H54 (cell line): Measurements from ENCODE around the gene OR8B12.

ENCODE experiments used
- DNase-seq: peaks from one replicate; pipeline ENCODE4 v3.0.0; 2011; ENCODE audit warnings: low spot score, mixed read lengths; ENCODE audit not compliant: insufficient read length
- FAIRE-seq: peaks from 3 replicates; lab custom pipeline; 2011; peaks lifted over from hg19 to GRCh38; lab: Jason Lieb, UNC
- POLR2A ChIP-seq: IDR thresholded peaks from 2 replicates; pipeline ENCODE4 v1.6.1; 2011; ENCODE audit warnings: low read depth, mild to moderate bottlenecking, low read length

OR8B12 gene, protein sequence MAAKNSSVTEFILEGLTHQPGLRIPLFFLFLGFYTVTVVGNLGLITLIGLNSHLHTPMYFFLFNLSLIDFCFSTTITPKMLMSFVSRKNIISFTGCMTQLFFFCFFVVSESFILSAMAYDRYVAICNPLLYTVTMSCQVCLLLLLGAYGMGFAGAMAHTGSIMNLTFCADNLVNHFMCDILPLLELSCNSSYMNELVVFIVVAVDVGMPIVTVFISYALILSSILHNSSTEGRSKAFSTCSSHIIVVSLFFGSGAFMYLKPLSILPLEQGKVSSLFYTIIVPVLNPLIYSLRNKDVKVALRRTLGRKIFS

GRCh38 chr11:124543554-124543953 lies at the start of gene OR8B12:
Gene OR8B12 (minus strand): TSS chr11:124543654. CDS start chr11:124543654, 0 bp downstream.
- FAIRE-seq (no peak), DNase-seq (no peak)
- no peak for TF ChIP-seq POLR2A

- TF ChIP-seq POLR2A: no peak
- DNase-seq (no peak), FAIRE-seq (no peak)
Measured at GRCh38 chr11:124592627-124593026, 49.2 kb upstream of the OR8B12 start.

DNA sequence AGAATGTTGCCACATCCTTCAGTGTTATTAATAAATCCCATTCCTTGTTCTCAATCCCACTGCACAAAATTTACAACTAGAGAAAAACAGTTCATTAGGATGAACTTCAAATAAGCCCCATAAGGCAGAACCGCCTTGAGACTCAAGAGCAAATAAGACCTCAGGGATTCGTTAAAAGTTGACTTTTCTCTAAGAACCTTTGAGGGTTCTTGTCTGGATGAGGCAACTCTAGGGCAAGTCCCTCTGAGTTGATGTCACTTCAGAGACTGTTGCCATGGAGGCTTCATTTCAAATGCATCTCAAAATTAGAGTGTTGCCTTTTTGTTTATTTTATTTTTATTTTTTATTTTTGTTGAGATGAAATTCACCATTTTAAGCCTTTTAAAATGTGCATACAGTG lies 48.0 kb upstream of the OR8B12 start:
- no peak for DNase-seq
- no peak for TF ChIP-seq POLR2A
- FAIRE-seq: no peak

GRCh38 chr11:124586238-124586860 lies 42.9 kb upstream of the OR8B12 start:
- DNase-seq: no peak
- no peak for TF ChIP-seq POLR2A
- no peak for FAIRE-seq

GRCh38 chr11:124584681-124585372 lies 41.4 kb upstream of the OR8B12 start:
- FAIRE-seq (no peak), DNase-seq (no peak)
- no peak for TF ChIP-seq POLR2A

DNA sequence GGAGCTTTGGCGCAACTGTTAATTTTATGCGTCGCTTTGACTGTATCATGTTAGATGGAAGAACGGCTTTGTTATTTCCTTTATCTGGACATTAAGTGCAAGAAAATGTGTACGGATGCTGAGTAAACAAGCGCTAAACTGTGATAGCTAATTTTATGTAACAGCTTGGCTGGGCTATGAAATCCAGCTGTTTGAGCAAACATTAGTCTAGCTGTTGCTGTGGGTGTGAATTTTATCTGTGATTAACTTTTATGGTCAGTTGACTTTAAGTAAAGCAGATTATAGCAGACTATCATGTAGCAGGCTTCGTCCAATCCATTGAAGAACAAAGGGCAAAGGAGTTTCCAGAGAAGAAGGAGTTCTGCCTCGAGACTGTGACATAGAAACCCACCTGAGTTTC lies 40.3 kb upstream of the OR8B12 start:
- TF ChIP-seq POLR2A: no peak
- DNase-seq: no peak
- FAIRE-seq: no peak

DNA sequence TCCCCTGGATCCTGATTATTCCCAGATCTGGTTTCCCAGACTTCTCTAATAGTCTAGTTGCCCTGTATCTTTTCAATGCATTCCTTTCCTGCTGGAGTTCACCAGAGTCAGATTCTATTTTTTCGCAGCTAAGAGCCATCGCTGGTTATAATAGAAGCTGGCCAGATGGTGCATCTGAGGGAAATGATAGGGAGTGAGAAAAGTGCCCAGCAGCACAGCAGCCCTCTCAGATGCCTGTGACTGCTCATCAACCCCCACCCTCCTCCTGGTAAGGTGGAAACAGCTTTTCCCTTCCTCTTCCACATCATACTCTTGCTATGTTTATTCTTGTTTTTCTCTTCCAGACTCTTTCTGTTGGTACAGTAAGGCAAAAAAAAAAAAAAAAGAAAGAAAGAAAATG lies 39.1 kb upstream of the OR8B12 start:
- FAIRE-seq: no peak
- TF ChIP-seq POLR2A: no peak
- no peak for DNase-seq

- FAIRE-seq: no peak
Measured at GRCh38 chr11:124581817-124582216, 38.4 kb upstream of the OR8B12 start.

GRCh38 chr11:124578761-124579160 lies 35.3 kb upstream of the OR8B12 start:
- no peak for FAIRE-seq
- TF ChIP-seq POLR2A: no peak
- no peak for DNase-seq

More at GRCh38 chr11:124581817-124582216, 38.4 kb upstream of the OR8B12 start:
- no peak for DNase-seq
- no peak for TF ChIP-seq POLR2A

DNA sequence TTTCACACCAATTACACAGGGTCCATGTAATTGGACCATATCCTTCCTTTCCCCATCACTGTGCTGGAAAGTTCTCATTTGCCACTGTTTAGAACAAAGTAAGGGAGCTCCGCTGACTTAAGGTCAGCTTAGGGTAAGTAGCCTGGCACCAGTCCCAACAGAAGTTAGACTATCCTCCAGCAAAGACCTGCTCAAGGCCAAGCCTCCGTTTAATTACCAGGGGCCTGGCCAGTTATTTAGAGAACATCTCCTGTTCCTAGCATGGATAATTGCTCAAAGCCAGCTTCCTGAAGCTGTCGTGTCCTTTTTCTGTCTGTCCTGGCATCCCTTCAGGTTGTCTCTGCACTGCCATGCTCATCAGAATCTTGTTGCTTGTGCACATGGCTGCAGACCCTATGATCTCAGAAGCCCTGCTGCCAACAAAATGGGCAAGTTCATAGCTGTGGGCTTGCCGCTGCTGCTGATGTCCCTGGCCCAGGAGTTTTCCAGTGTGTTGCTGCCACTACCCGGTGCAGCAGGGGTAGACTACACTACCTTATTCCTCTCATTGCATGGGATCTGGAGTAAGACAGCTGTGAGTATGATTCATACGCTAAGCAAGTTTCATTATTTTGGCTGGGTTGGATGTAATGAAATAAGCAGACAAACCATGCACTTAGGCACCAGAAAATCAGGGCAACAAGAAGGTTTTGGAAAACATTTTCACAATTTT lies 34.4 kb upstream of the OR8B12 start:
- DNase-seq (no peak), FAIRE-seq (no peak)
- no peak for TF ChIP-seq POLR2A

DNA sequence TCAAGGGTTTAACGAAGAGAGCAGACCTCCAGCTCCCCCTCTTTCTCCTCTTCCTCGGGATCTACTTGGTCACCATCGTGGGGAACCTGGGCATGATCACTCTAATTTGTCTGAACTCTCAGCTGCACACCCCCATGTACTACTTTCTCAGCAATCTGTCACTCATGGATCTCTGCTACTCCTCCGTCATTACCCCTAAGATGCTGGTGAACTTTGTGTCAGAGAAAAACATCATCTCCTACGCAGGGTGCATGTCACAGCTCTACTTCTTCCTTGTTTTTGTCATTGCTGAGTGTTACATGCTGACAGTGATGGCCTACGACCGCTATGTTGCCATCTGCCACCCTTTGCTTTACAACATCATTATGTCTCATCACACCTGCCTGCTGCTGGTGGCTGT lies 26.7 kb upstream of the OR8B12 start:
- no peak for TF ChIP-seq POLR2A
- FAIRE-seq: no peak
- no peak for DNase-seq

DNA sequence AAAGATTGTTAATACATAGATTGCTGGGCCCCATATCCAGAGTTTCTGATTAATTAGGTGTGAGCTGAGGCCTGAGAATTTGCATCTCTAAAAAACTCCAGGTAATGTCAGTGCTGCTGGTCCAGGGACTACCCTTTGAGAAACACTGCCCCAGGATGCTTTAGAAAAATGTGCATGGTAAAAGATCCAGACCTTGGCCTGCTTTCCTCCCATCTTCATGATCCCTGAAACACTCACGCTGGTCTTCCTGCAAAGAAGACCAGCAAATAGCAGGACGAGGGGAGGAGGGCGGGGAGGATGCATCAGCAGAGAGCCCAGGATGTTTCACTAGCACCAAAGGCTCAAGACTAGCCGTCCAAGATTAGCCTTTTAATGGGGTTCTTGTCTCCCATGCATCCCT lies 26.2 kb upstream of the OR8B12 start, which contains the start of gene OR8A1:
Gene OR8A1 (plus strand): TSS at position 301 of the 400 bp plus-strand sequence. CDS start 123 bp downstream, outside the sequence.
- DNase-seq (no peak), FAIRE-seq (no peak)
- no peak for TF ChIP-seq POLR2A

DNA sequence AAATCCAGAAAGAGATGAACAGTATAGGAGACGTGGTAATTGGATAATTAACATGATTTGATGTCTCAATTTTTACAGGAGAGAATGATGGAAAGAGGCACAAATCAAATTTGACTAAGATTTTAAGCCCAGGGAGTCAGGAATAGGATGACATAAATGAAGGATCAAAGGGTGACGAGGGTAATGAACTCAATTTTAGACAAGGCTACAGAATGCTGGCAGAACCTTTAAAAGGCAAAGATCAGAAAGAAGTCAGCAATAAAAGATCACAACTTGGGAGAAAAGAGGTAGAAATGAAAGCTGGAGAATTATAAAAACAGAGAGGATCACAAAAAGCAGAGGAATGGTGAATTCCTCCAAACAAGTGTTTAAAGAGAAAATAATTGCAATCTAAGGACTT lies 13.4 kb upstream of the OR8B12 start:
- DNase-seq (no peak), FAIRE-seq (no peak)
- TF ChIP-seq POLR2A: no peak

DNA sequence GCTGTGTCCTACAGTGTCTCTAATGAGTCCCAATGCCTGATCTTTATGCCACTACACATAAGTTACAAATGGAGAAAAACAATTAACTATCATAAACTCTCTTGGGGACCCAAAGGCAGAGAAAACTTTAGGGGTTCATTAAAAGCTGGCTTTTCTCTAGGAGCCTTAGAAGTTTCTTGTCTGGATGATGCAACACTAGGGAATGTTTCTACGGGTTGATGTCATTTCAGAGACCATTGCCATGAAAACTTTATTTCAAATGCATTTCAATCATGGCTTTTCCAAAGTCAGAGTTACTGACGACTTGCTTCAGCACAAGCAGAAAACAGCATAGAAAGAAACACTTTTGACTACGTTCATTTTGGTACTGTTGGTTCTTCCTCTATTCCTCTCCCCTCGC lies 8.5 kb upstream of the OR8B12 start:
- DNase-seq (no peak), FAIRE-seq (no peak)
- no peak for TF ChIP-seq POLR2A
